HG02840 (cell line): ENCODE measurements around the gene SLC19A3.
"Not testable (repeated sequence)": the region's sequence is repeated elsewhere in the genome, so short reads cannot be mapped to it uniquely, and the experiment has no call there.

ENCODE experiments used
- ATAC-seq: cut with Tn5 transposase; IDR thresholded peaks from one replicate; pipeline ENCODE4 v1.9.1; 2021; ENCODE audit warnings: mild to moderate bottlenecking, moderate library complexity, moderate number of reproducible peaks; ENCODE audit not compliant: unreplicated experiment, low FRiP score

Gene SLC19A3

GRCh38 chr2:227703961-227704360 is 13.9 kb downstream of the SLC19A3 start:
- ATAC-seq, result no peak

- no peak for ATAC-seq
Measured at GRCh38 chr2:227703280-227703732, 14.5 kb downstream of the SLC19A3 start.

GRCh38 chr2:227701556-227701955 is 16.3 kb downstream of the SLC19A3 start:
- ATAC-seq, result no peak

GRCh38 chr2:227696990-227697679 is 20.7 kb downstream of the SLC19A3 start:
- no peak for ATAC-seq

- ATAC-seq, result no peak
Measured at GRCh38 chr2:227687189-227687588, 30.6 kb downstream of the SLC19A3 start.

- ATAC-seq, result no peak
Measured at GRCh38 chr2:227684258-227684657, 33.6 kb downstream of the SLC19A3 start.

- no peak for ATAC-seq
Measured at GRCh38 chr2:227677928-227678327, 39.9 kb downstream of the SLC19A3 start.

GRCh38 chr2:227674485-227674884 is 43.3 kb downstream of the SLC19A3 start:
- ATAC-seq, result no peak

GRCh38 chr2:227673620-227674019 is 44.2 kb downstream of the SLC19A3 start:
- ATAC-seq, result not testable (repeated sequence)

- no peak for ATAC-seq
Measured at GRCh38 chr2:227671170-227671905, 46.5 kb downstream of the SLC19A3 start.

- not testable (repeated sequence) for ATAC-seq
Measured at GRCh38 chr2:227666631-227667170, 51.1 kb downstream of the SLC19A3 start, which contains the start of gene SCYGR5. SCYGR5 (plus strand) TSS chr2:227666804; CDS start chr2:227666804, 0 bp downstream.

GRCh38 chr2:227665189-227665940 is 52.5 kb downstream of the SLC19A3 start:
- no peak for ATAC-seq

GRCh38 chr2:227661827-227662226 is 56.0 kb downstream of the SLC19A3 start:
- no peak for ATAC-seq

GRCh38 chr2:227661025-227661649 is 56.7 kb downstream of the SLC19A3 start:
- ATAC-seq, result no peak

- ATAC-seq, result no peak
Measured at GRCh38 chr2:227657199-227657845, 60.5 kb downstream of the SLC19A3 start.

- ATAC-seq, result no peak
Measured at GRCh38 chr2:227655454-227655853, 62.4 kb downstream of the SLC19A3 start.

GRCh38 chr2:227654426-227654825 is 63.4 kb downstream of the SLC19A3 start:
- ATAC-seq, result no peak

- no peak for ATAC-seq
Measured at GRCh38 chr2:227653419-227653818, 64.4 kb downstream of the SLC19A3 start.

- no peak for ATAC-seq
Measured at GRCh38 chr2:227643990-227644551, 73.8 kb downstream of the SLC19A3 start.
